GM13976 (cell line): ENCODE data around the gene IMPG2.

Experiments used
- DNase-seq: peaks from one replicate; pipeline ENCODE4 v3.0.0; 2012; ENCODE audit warnings: low spot score
- in situ Hi-C: fragments of 300-500 bp; cut with MboI; formaldehyde crosslinking; loops from one replicate; pipeline ENCODE4 v1.12.0; 2022; ENCODE audit warnings: low sequenced_read_pairs, mixed read lengths, inconsistent platforms; ENCODE audit not compliant: unreplicated experiment
- TF ChIP-seq, protein P1 (sequence below): IDR thresholded peaks from 2 replicates; pipeline ENCODE4 v1.5.1; 2012; ENCODE audit warnings: borderline replicate concordance, mild to moderate bottlenecking; ENCODE audit not compliant: insufficient read depth; ENCODE audit errors: extremely low read depth, missing control alignments, control extremely low read depth

Gene IMPG2

DNA sequence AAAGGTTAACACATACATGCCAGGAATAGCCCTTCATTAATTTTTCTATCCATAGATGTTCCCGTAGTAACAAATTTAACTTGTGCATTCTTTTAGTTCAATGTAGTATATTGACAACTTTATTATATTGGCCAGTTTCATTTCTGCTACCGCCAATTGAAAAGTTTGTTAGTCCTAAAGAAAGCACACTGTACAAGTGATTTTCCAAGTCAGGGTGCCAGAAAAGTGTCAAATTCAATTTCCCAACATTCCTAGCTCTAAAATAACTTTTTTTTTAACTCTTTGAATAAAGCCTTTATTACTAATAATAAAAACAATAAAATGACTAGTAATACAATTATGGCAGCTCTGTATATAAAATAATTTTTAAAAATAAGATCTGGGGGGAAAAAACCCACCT, 68.9 kb downstream of the IMPG2 start:
- TF ChIP-seq, protein P1, sequence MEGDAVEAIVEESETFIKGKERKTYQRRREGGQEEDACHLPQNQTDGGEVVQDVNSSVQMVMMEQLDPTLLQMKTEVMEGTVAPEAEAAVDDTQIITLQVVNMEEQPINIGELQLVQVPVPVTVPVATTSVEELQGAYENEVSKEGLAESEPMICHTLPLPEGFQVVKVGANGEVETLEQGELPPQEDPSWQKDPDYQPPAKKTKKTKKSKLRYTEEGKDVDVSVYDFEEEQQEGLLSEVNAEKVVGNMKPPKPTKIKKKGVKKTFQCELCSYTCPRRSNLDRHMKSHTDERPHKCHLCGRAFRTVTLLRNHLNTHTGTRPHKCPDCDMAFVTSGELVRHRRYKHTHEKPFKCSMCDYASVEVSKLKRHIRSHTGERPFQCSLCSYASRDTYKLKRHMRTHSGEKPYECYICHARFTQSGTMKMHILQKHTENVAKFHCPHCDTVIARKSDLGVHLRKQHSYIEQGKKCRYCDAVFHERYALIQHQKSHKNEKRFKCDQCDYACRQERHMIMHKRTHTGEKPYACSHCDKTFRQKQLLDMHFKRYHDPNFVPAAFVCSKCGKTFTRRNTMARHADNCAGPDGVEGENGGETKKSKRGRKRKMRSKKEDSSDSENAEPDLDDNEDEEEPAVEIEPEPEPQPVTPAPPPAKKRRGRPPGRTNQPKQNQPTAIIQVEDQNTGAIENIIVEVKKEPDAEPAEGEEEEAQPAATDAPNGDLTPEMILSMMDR, result no peak
- in situ Hi-C loops, result no loop called here

DNA sequence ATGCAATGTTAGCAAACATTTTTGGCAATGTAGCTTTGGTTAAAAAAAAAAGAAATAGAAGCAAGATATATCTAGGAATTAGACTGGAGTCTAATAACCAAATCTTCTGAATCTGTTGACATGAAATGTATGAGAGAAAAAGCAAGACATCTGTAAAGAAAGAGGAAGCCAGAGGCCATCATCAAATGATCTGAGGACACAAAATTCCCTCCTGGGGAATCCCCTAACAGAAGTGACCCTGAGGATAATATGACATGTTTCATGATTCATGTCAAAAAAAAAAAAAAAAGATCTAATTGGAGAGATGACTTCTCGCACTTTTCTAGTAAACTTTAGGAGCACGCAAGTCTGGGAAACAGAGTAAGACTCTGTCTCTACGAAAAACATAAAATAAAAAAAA, 70.9 kb downstream of the IMPG2 start:
- TF ChIP-seq, protein P1, result no peak
- in situ Hi-C loops, result no loop called here
- no peak for DNase-seq

More for the DNA sequence above, 68.9 kb downstream of the IMPG2 start:
- DNase-seq, result no peak

DNA sequence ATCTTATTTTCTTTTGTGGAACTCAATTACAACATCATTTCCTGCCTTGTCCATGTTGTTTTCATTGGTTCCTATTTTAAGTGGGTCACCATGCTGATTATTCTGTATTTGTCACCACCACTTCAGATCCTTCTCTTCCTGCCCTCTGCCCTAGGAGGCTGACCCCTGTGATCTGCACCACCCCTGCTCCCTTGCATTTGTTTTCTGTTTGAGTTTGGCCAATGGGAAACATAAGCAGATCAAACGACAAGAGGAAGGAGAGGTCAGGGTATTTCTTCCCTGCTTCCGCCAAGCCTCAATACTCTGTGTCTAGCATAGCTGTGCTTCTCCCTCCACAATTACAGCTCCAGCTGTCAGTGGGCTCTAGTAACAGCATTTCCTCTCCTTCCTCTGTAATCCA, 71.6 kb downstream of the IMPG2 start:
- no peak for DNase-seq
- in situ Hi-C loops, result no loop called here
- TF ChIP-seq, protein P1, result no peak

DNA sequence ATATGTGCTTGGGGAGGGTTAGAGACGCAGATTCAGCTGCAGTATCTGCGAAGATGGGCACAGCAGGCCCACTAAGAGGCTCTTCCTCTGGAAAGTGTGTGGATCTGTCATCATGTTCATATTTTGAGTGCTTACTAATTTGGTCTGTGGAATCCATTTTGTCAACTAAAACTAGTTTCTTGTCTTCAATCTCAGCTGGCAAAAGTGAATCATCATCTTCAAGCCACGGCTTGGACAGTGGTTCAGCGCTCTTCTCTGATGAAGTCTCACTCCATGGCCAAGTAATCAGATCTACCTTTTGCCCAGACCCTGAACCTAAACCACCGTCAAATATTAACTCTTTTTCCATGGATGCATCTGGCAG, 76.2 kb downstream of the IMPG2 start:
- in situ Hi-C loops, result no loop called here
- TF ChIP-seq, protein P1, result no peak
- DNase-seq, result no peak

DNA sequence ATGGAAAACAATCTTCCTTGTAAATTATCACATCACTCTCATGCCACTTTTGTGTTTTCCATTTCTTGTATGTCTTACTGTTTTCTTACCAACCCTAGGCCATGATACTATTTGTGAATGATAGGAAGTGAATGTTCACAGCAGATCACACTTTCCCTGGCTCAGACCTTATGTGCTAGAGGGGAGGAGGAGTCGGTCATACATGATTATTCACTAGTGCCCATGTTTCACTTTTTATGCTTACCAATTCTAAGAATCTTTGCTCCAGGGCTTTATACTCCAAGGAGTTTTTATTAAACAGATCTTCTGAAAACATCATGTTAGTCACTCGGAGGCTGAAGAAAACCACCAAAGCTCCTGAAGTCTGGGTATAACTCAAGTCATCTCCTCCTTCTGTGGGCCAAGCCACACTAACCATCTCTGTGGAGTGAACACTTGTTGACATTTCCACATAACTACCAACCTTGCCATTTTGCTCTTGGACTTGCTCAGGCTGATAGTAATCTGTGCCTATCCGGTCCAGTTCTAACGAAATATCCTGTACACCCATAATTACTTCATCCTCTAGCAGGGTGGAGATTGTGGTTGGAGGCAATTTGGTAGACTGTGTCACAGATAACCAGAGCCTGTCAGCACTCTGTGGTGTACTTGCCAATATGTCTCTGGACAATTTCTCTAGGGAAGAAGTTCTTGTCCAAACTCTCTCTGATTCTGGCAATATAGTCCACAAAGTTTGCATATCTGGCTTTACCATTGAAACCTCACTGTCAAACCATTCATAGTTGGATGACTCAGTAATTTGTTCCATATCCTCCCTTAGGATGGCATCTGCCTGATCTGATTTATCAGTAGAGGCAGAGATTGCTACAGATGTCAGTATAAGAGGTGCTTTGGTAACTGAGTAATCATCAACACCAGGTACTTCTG, 76.8 kb downstream of the IMPG2 start:
- in situ Hi-C loops, result no loop called here
- DNase-seq, result no peak
- TF ChIP-seq, protein P1, result no peak

DNA sequence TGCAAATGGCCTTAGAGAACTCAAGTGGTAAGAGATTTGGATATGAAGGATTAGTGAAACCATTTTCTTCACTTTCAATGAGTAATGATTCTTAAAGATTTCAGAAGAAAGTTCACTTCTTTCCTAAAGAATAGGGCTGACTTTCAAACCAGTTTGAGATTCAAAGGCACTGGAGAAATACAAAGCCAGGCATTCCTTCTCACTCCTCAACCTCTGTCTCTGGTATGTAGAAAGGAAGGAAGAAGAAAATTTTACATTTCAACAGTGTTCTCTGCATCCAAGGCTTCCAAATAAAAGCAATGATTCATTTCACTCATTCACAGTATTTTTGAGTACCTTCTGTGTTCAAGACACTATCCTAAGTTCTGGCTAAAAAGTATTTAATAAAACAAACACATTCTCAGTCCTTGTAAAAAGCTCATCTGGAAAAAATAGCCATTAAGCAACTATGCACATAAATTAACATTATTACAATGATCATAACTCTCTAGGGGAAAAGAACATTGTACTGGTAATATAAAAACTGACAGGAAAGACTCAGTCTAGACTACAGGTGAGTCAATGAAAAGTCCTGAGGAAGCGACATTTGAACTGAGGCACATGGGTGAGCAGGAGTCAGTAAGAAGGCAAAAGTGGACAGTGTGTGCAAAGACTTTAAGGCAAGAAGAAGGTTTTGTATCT, 79.5 kb downstream of the IMPG2 start:
- no peak for DNase-seq
- in situ Hi-C loops, result no loop called here
- TF ChIP-seq, protein P1, result no peak
